GM18858 (cell line): ENCODE measurements around the gene MATK.
"Not testable (repeated sequence)": the region's sequence is repeated elsewhere in the genome, so short reads cannot be mapped to it uniquely, and the experiment has no call there.

ENCODE experiments used
- ATAC-seq: cut with Tn5 transposase; IDR thresholded peaks from one replicate; pipeline ENCODE4 v1.9.1; 2021; ENCODE audit not compliant: unreplicated experiment

The MATK gene

GRCh38 chr19:3771000-3771905 is 14.9 kb downstream of the MATK start:
- no peak for ATAC-seq

- no peak for ATAC-seq
Measured at GRCh38 chr19:3770136-3770999, 15.8 kb downstream of the MATK start.

GRCh38 chr19:3769494-3769893 is 16.7 kb downstream of the MATK start:
- ATAC-seq = no peak

DNA sequence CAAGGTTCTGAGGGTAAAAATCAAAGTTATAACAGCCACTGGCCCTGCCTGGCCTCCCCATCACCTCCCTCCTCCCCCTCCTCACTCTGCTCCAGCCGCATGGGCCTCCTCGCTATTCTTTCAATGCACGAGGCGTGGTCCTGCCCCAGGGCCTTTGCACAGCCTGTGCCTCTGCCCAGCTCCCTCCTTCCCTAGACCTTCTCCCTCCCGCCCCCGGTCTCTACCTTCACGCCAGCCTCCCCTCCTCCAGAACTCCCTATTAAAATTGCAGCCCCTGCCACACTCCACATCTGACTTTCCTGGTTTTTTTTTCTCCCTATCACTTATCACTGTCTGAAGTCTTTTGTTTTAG is 17.5 kb downstream of the MATK start:
- ATAC-seq = no peak

DNA sequence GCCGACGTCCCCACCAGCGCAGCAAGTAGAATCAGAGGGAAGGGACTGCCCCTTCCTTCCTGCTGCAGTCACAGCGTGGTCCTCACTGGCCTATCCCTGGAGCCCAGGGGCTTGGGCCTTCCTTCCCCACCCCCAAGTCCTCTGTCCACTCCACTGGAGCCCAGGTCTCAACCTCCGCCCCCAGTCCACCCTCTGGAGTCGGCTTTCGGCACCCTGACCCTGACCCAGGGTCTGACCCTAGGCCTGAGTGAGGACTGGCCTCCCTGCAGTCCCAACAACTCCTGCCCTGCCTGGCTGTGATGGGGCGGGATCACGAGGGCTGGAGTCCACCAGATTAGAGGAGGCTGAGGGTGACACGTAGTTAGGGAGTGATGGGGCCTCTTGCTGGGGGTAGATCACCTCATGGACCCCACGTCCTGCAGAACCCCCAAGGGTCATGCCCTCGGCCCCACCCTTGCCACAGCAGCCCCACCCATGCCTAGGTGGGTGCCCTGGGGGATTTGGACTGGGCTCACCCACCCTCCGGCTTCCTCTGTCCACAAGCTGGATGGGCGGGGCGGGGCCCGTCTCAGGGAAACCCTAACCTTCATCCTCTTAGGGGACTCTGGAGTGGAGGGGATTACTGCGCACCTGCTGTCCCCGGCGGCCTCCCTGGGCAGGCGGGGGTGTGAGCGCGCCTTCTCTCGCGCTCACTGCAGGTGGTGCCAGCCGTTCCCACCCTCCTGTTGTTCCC is 18.0 kb downstream of the MATK start:
- no peak for ATAC-seq

DNA sequence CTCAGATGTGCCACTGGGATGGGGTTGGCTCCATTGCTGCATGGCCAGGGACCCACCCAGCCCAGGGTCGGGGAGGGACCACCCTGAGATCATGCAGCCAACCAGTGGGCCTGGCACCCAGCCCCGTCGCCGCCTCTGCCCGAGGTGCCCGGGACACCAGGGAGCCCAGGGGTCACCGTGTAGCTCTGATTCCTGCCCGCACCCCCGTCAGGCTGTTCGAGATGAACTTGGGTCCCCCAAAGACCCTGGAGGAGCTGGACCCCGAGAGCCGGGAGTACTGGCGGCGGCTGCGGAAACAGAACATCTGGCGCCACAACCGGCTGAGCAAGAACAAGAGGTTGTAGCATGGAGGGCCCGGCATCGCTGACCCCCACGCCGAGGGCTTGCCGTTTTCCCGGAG is 19.1 kb downstream of the MATK start:
- no peak for ATAC-seq

GRCh38 chr19:3766520-3766919 is 19.7 kb downstream of the MATK start:
- ATAC-seq = no peak

GRCh38 chr19:3765757-3766156 is 20.4 kb downstream of the MATK start:
- ATAC-seq = not testable (repeated sequence)

- no peak for ATAC-seq
Measured at GRCh38 chr19:3765121-3765520, 21.1 kb downstream of the MATK start.

GRCh38 chr19:3762501-3763459 is 23.4 kb downstream of the MATK start, which contains the start of gene MRPL54:
MRPL54 (plus strand) TSS chr19:3762682; CDS start chr19:3762701, 19 bp downstream.
- peak; percentile 63 for ATAC-seq

GRCh38 chr19:3762130-3762473 is 24.1 kb downstream of the MATK start:
- no peak for ATAC-seq

GRCh38 chr19:3761382-3762129 is 24.6 kb downstream of the MATK start, which contains the start of gene APBA3:
APBA3 (minus strand) TSS chr19:3761692; CDS start chr19:3760264, 1,428 bp downstream.
- ATAC-seq = no peak

DNA sequence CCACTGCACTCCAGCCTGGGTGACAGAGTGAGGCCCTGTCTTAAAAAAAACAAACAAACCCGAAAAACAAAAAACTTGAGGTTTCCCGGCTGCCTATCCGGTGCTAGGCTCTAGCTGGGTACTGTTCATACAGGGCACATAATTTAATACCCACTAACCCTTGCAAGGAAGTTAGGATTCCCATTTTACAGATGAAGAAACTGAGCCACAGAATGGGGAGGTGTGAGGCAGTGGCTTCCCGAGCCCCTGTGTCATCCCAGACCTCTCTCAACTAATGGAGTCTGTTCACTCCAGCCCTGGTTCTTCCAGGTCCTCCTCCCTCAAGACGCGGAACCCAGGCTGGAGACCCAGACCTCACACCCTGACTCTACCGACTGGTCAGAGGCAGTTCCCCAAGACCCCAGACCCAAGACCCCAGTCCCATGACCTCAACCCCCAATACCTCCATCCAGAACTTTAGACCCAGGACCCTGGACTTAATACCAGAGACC is 25.3 kb downstream of the MATK start:
- no peak for ATAC-seq

DNA sequence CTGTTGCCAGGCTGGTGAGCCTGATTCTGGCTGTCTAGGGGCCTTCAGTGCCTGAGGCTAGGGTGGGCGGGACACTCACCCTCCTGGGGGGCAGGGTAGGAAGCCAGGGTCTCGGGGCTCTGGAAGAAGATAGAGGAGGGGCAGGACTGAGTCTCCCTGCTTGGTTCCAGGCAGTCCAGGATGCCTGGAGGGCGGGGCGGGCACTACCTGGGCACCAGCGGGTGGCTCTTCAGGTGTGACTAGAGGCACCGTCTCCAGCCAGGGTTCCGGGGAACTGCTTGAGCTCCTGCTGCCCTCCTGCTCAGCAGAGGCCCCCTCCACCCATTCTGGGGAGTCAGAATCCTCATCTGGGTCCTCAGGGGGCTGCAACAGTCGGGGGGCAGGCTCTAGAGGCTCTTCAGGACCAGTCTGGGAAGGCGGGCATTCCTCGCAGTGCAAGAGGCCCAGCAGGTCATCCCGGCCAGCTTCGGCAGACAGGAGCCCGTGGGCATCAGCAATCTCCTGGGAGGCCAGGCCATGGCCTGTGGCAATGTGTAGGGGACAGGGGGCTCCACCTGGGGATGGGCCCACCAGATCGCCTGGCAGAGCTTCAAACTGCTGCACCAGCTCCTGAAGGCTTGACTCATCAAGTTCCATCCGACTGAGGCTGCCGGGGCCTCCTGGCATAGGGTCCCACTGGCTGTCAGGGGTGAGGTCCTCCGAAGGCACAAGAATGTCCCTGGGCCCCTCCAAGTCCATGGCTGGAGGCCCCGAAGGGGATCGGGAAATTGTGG is 26.5 kb downstream of the MATK start:
- no peak for ATAC-seq

DNA sequence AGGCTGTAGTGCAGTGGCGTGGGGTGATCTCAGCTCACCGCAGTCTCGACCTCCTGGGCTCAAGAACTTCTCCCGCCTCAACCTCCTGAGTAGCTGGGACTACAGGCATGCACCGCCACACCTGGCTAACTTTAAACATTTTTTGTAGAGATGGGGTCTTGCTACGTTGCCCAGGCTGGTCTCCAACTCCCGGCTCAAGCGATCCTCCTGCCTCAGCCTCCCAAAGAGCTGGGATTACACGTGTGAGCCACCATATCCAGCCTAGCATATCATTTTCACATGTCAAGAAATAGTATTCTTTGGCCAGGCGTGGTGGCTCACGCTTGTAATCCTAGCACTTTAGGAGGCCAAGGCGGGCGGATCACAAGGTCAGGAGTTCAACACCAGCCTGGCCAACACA is 27.9 kb downstream of the MATK start:
- not testable (repeated sequence) for ATAC-seq

DNA sequence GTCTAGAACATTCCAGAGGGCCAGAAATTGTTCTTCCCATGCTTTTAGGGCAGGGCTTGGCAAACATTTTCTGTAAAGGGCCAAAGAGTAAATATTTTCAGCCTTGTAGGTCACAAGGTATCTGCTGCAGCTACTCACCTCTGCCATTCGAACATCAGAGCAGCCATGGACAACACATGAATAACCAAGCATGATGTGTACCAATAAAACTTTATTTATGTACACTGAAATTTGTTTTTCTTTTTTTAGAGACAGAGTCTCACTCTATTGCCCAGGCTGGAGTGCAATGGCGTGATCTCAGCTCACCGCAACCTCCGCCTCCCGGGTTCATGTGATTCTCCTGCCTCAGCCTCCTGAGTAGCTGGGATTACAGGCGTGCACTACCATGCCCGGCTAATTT is 28.5 kb downstream of the MATK start:
- ATAC-seq = not testable (repeated sequence)

DNA sequence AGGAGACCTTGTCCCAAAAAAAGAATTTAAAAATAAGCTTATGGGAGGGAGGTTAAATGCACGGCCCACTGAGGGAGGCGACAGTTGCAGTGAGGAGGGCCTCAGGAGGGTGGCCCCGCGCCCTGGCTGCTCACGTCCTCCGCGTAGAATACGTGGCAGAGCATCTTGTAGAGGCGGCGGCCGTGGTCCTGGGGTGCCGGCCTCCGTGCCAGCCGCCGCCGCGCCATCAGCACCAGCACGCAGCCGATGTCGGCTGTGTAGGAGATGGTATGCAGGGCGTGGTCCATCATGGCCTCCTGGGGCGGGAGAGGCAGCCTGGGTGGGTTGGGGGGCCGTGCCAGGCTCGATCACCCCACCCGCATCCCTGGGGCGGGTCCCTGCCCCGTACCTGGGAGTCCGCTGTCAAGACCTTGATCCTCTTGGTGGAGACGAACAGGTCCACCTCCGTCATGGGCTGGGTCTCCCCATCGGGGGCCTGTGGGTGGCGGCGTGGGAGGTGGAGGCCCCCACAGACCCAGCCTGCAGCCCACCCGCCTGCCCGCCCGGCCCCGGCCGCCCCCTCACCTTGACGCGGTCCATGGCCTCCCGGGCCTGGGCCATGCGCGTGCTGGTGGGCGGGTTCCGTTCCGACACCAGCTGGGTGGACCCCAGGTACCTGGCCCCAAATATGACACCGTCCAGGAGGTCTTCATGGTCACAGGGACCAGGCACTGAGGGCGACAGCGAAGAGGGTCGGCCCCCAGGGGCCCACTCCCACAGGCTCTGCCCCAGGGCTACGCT is 32.4 kb downstream of the MATK start:
- no peak for ATAC-seq

DNA sequence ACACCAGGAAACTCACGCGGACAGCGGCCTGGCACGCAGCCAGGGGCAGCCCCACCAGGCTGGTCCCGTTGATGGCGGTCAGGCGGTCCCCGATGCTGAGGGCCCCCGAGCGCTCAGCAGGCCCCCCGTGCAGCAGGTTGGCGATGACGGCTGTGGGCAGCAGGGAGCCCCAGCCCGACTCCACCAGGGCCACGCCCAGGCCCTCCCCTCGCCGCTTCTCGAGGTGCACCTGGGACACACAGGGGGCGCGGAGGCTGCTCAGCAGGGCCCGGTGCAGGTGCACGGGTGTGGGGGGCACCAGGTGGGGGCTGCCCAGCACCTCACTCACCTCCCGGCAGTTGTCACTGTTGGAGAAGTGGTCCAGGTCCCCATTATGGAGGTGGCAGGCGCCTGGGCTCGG is 33.7 kb downstream of the MATK start:
- no peak for ATAC-seq
